Femur (tissue), 1 donor: Measurements from ENCODE around the gene RNASEH2B.

Experiments used
- DNase-seq: peaks from one replicate; pipeline ENCODE4 v3.0.0-alpha.2; 2017

Gene RNASEH2B

DNA sequence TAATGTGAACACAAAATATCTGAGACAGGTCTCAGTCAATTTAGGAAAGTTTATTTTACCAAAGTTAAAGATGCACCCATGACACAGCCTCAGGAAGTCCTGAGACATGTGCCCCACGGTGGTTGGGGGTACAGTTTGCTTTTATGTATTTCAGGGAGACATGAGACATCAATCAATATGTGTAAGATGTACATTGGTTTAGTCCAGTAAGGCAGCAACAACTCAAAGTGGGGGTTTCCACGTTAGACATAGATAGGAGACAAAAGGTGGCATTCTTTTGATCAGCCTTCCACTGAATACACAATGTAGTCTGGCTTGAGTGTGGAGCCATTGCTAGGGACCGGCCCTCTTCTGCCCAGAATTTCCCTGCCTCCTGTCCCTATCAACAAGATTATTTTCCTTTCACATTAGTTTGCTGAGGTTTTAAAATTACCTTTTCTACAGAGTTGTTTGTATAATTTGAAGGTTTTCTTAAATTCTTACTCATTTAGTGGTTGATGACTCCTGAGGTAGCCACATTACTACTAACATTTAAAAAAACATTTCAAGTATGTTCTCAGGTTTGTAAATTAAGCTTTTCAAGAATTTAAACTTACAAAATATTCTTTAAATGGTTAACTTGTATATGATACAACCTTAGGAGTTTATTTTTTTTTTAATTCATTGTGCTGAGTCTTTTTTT is 33.2 kb downstream of the RNASEH2B start:
- no peak for DNase-seq

DNA sequence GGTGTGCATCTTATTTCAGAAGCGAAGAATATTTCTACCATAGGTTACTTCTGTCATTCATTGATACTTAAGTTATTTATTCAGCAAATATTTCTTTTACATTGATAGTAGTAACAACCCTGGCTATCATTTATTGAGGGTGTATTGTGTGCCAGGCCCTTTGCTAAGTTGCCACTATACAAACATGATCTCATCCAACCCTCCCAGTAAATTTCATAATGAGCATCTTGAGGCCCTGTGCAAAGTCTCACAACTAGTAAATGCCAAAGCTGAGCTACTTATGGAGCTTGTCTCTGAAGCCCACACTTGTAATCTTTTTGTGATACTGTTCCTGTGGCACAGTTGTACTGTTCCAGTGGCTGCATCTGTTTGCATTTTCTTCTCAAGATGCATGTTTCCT is 36.1 kb downstream of the RNASEH2B start:
- DNase-seq: no peak

DNA sequence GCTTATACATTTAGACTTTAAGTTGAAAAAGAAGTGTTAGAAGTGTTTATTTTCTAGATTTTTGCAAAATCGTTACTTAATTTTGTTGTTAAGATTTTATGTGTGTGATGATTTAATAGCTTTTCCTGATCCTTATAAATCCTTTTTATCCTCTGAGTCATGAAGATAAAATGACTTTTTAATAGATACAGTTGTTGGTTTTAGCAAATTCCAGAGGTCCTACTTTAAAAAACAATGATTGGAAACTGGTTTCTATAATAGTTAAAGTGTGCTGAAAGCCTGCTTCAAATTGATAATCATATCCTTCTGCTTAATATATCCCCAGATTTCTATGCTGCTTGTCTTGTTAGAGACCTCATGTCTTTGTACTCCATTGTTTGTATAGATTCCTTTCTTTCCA is 39.0 kb downstream of the RNASEH2B start:
- DNase-seq: no peak

DNA sequence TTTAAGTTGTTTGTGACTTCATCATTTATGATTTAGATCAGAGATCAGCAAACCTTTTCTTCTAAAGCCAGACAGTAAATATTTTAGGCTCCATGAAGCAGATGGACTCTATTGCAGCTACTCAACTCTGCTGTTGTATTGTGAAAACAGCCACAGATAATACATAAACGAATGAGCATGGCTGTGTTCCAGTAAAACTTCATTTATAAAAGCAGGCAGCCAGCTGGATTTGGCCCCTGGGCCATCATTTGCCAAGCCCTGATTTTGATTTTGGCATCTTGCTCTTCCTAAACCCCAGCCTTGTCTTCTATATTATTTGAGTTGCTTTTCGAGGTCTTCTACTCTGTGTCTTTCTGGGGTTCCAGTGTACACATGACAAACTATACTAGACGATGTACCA is 41.3 kb downstream of the RNASEH2B start:
- DNase-seq: no peak

DNA sequence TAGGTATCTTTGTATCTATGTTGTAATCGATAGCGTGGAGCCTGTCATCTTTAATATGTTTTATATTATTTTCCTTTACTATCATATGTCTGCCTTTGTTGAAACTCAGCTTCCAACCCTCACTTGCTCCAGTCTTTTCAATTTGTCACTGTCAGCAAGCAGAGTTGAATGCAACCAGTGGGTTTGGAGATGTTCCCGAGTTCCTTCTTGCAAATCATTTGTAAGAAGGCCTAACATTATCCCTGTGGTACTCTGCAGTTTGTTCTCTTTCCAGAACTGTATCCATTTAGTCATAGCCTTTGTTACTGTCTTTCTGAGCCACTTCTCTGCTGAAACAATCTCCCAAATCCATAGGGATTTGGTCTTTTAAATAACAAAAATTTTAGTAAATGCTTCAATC is 41.8 kb downstream of the RNASEH2B start:
- DNase-seq: peak; percentile 49

DNA sequence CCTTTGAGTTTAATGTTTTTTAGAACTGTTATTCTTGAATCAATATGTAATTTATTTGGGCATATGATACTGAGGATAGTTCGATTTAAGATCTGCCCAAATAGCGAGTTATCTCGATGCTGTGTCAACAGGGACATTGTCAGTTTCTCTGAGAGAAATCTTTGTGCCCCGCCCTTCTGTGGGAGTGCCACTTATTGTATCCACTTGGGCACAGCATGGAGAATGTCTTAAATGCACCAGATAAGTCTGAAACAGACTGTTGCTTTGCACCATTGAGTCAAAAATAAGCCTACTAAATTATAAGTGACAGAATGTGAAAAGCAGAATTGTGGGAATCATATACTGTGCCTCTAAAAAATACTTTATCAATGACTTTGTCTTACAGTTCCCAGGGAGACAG is 45.6 kb downstream of the RNASEH2B start:
- no peak for DNase-seq

DNA sequence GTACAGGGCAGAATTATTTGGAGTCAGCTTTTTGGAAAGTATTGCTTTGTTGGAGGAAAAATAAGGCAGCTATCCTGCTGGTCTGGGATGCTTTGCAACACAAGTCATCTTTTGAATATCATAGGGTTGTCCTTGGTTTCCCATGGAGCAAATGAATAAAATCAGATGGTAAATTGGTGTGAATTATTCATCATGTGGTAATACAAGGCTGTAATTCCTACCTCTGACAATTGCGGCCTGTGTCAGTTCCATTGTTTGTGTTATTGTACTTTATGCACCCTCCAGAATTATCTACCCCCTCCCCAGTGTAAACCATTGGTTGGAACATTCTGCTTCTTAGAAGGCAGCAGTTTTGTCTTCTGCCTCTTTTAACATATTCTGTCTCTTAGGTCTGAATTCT is 46.2 kb downstream of the RNASEH2B start:
- no peak for DNase-seq

DNA sequence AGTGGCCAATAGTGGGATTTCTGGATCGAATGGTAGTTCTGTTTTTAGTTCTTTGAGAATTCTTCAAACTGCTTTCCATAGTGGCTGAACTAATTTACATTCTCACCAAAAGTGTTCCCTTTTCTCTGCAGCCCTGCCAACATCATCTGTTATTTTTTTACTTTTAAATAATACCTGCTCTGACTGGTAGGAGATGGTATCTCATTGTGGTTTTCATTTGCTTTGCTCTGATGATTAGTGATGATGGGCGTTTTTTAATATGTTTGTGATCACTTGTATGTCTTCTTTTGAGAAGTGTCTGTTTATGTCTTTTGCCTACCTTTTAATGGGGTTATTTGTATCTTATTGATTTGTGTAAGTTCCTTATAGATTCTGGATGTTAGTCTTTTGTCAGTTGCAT is 48.0 kb downstream of the RNASEH2B start:
- no peak for DNase-seq

DNA sequence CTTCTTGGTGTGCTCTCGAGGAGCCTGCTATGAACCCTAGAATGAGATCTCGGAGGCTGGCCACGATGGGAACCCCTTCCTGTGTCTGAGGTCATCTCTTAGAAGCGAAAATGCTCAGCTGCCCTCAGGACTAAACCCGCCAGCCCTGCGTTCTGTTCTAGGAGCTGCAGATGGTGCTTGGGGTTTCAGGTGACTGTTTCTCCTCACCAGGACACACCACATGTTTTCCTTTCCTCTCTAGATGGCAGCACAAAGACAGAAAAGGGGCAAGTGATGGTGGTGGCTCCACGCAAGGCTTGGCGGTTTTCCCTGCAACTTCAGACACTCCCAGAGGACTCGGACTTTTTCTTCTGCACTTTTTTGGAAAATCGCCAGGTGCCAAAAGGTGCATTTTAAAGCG is 60.1 kb downstream of the RNASEH2B start:
- DNase-seq: no peak

DNA sequence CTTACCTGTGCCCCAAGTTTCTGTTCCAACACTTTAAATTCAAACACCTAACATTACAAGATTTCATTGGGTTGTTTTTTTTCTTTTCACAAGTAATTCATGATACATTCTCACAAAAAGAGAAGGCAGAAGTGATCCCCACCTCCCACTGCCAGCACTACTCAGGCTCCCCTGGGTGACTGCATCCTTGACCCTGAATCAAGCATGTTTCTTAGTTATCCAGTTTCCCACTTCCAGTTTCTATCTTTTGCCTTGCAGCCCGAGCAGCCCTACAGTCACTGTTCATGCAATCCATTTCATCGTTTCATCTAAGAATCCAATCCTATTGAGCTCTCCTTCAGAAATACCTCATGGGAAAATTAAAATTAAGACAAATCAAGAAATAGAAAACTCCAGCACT is 61.4 kb downstream of the RNASEH2B start:
- no peak for DNase-seq

DNA sequence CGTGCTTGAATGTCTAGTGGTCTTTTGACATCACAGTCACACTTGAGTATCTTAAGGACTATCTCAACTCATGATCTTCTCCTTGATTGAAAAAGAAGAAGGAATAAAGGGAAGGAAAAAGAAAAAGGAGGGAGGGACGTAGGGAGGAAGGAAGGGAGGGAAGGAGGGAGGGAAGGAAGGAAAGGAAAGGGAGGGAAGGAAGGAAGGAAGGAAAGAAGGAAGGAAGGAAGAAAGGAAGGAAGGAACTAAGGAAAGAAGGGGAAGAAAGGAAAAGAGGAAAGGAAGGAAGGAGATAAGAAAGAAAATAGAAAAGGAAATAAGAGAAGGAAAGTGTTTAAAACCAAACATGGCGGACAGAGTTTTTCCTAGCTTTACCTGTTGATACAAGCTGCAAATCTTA is 64.7 kb downstream of the RNASEH2B start:
- no peak for DNase-seq

DNA sequence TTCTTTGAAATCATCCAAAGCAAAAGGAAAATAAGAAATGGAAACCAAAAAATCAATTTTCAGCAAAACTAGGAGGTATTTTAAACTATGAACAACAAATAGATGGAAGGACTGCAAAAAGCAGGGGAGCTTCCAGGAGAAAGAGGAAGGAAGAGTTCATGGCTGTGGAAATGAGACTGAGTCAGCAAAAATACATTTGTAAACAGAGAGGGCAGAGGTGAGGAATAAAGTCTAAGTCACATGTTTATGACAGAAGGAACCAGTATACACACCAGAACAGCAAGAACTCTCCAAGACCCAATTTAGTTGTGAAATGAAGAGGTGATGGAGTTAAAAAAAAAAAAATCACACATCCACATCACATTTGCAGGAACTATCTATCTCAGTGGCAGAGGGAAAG is 69.6 kb downstream of the RNASEH2B start:
- no peak for DNase-seq

DNA sequence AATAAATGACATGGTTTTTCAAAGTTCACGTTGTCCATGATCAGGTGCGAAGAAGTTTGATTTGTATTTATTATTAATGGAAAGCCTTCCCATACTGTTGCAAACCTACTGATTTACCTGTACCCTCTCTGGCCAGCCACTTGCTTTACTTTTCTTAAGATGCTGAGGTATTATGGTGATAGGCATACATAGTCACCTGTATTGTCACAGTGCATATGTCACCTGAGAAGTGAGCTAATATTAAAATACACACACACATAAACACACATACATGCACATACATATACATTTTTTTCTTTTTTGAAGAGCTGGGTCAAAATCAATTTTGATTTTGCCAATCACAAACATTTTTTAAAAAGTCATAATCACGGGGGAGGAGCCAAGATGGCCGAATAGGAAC is 72.1 kb downstream of the RNASEH2B start:
- no peak for DNase-seq

DNA sequence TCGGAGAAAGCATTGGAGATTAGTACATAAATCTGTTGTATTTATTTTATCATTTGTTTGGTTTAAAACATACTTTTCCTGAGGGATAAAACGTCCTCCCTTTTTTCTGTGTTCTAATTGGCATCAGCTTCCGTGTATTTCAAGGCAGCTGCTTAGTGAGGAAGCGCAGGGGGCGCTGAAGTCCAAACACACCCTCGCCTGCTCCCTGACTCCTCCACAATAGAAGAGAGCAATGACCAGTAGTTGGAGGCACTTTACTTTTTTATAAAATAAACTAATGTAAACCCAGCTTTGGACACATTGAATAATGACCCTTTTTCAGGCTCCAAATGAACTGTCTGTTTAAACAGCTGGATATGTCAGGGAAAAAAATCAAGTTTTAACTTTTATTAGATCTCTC is 79.9 kb downstream of the RNASEH2B start:
- DNase-seq: peak; percentile 43

DNA sequence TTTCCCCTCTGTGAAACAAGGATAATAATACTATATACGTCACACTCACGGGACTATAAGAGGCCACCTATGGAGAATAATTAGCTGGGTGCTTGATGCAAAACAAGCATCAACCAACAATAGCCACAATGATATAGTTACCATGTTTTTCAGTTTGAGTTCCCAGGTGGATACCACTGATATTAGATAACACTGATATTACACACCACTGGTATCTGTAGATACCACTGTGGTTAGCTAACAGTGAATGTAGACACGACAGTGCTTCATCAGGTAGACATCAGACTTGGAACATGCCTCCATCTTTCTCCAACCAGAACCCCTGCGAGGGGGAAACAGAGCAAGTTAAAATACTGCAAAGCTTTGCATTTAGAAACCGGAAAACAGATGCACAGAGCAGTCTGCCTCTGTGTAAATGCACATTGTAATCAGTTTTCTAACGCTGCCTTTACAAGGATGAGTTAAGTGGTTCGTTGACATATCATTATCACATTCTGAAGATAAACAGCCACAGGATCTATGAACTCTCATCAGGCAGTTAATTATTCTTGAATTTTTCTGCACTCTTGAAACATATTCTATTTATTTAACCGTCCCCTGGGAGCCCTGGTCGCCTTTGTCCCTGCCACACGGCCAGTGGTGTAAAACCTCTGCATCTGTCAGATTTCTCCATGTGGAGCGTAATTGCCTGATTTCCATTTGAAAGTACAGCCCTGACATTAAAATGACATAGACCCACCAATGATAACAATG is 80.7 kb downstream of the RNASEH2B start:
- DNase-seq: no peak

DNA sequence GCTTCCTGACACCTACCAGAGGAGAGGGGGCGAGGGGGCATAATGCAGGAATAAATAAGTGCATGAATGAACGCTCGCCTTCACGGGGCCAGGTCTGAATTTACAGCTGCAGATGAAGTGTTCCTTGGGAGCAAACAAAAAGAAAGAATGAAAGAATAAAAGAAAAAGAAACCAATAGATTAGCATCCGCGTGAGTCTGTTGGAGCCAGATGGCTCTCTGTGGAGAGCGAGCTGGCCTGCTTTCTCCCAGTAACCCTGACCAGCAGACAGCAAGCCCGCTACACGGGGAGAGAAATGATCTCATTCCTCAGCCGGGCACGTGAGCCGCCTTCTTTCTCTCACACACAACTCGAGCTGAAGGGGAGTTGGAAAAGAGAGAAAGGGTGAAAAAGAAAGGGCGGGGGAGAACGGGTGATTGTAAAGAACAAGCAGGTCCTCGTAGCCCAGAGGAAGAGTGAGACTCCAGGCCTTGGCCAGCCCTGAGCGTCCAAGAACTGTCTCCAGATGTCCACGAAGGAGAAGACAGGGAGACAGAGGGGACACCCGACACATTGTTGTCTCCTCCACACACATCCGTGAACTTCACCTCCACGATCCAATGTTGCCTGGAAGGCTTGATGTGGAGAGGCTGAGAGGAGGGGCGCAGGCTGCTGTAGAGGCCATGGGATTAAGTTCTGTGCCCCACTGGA is 81.4 kb downstream of the RNASEH2B start:
- peak; percentile 73 for DNase-seq

DNA sequence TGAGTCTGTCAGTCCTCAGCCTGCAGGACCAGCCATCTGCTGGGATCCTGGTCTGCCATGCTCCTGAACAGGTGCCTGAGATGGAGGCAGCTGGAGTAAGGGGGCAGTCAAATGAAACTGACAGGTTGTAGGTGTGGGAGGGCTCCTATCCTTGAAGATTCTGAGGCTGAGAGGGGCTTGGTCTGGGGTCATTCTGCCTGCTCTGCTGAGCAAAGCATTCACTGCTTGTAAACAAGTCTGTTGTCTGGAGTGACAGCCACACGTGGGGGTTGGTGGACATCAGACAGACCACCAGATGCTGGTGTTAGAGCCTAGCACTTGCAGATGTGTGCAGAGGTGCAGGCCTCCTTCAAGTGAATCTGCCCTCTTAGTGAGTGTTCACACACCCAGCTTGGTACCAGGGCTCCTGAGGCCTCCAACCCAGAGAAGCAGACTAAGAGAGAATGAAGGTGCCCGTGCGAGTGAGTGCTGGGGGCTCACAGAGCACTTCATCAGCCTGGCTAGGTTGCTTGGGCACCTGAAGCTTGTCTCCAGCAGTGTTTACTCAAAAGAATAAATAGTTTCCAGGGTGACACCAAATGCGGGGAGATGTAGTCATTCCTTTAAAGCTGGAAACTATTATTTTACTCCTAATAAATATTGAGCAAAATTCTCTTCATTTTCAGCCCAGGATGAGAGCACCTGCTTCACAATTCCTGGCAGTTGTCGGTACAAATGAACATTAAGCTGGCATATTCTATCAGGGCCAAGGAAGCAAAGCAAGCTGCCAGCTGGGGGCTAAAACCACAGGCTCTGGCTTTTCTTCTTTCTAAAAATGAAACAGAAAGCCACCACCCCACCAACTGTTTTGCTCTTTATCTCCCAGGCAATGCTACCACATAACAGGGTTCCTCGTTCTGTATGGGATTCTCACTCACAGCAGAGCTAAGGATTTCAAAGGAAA is 82.3 kb downstream of the RNASEH2B start:
- DNase-seq: peak; percentile 51

DNA sequence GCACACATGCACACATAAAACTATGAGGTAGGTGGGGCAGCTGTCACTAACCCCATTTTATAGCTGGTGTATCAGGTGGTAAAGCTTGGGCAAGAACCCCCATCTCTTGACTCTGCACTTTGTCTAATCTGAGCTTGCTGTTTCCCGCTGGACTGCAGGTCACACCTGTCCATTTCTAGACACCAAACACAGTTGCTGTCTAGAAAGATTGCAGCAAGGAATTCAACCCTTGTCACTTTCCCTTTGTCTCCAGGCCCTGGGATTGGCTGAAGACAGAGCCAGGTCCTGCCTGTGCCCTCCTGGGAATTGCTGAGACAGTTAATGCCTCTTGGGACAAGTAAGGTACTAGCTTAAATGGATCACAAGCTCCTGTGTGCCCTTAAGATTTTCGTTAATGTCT is 83.8 kb downstream of the RNASEH2B start:
- no peak for DNase-seq

DNA sequence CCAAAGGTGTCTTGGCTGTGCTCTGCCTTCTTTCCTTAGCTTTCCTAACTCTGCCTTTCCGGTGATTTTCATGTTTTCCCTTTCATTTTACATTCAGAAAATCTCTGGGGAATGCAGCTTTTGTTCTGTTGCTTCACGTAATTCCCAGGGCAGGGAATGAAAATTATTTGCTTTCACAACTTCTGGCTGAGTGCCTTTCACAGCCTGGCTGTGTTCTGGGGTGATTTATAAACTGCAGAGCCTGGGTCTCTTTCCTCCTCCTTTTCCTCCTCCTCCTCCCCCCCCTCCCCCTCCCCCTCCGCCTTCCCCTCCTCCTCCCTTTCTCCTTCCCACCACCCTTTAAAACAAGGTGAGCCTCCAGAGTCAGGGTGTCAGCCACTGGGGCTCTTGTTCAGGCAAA is 84.3 kb downstream of the RNASEH2B start:
- DNase-seq: no peak

DNA sequence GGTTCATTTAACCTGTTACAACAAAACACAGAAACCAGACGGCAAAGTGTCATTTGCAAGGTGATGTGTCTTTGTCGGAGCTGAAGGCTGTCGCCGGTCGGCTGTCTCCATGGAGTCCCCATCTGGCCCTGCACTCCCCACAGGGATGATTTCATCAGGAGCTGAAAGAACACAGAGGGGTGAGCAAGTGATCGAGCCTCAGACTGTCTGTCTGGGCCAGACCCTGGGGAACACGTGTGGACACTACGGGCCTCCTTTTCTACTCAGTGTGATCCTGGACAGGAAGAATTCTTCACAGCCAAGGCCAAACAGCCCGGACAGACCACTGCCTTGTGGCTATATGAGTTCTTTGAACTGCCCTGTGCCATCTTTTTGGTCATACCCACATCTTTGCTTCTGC is 85.1 kb downstream of the RNASEH2B start:
- DNase-seq: no peak

DNA sequence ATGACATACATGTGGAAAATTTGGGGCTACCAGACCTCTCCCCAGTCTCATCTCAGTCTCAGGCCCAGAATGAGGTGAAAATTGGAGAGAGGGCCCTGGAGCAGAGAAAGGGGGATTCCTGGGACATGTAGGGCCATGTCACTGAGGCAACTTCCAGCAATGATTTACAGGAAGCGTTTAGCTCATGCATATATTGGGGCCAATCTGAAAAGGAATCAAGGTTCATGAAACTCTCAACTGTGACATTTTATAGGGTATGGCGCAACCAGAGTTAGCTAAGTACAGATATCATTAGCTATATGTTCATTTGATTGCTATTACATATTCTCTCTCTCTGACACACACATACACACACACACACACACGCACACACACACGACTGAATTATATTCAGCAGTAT is 86.3 kb downstream of the RNASEH2B start:
- DNase-seq: no peak

DNA sequence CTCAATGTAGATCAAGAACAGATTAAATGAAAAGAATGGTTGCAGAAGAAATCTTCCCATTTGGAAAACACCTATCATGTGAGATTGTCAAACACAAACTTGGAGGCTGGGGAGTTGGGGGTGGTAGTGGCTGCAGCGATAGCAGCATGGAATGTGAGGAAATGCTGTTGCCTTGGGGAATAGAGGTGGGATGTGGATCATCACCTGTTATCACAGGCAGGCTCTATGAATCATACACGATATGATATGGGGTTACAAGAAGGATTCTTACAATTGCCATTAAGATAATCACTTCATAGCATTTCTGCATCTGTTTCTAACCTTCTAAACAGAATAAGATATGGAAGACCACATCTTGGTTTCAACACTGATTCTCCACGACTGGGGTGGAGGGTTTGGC is 88.7 kb downstream of the RNASEH2B start:
- no peak for DNase-seq

DNA sequence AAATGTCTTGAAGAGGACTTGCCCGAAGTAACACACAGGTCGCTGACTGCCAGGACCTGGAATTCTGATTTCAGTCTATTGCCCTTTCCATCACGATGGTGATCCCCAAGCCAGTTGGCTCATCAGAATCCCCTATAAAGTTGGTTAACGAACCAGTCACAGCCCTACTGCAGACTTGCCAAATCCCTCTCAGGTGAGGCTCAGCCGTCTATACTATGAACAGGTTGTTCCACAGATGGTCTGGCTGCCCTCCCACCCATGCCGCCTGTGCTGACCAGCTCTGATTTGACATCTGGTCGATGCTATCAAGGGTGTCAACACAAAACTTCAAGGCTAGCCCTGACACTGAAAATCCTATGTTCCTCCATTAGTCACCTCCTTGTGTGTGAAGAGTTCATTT is 90.0 kb downstream of the RNASEH2B start:
- no peak for DNase-seq
